HepG2 (cell line): Measurements from ENCODE around the gene CNGA3. TPM values are rescaled to one million over a fixed set of nuclear protein-coding genes. Genes with fewer than 3 reads are reported as not detected.

ENCODE experiments used
- ATAC-seq: fragments of 200-7000 bp; cut with Tn5 transposase; 3 replicates; pipeline ENCODE4 v1.9.1; 2020; ENCODE audit warnings: mild to moderate bottlenecking, moderate library complexity
- BruUV-seq: library from RNA; stranded (reverse); fragments of 400-500 nt; replicated peaks from 2 replicates; lab custom pipeline; 2021; lab: Mats Ljungman, UMichigan
- CTCF ChIA-PET: fragments of 300-600 bp; formaldehyde crosslinking; extraction: SDS; loops from one replicate; lab custom pipeline; 2021; ENCODE audit warnings: low total read pairs, inconsistent platforms, low intra/inter-chr PET ratio; lab: Yijun Ruan, JAX
- POLR2A ChIA-PET: fragments of 350-600 bp; sonication (Branson Sonifier 250); formaldehyde crosslinking; loops from one replicate; lab custom pipeline; 2020; ENCODE audit warnings: antibody characterized with exemption, inconsistent platforms; lab: Yijun Ruan, JAX
- DNase-seq: peaks from one replicate; pipeline ENCODE4 v3.0.0-alpha.2; 2015; ENCODE audit warnings: low spot score
- FAIRE-seq: peaks from 3 replicates; lab custom pipeline; 2011; peaks lifted over from hg19 to GRCh38; lab: Jason Lieb, UNC
- H2AFZ ChIP-seq: one replicate; pipeline ENCODE4 v1.6.1; 2011; ENCODE audit warnings: low read length, inconsistent platforms
- H3K27ac ChIP-seq: fragments of 300-600 bp; 3 replicates; pipeline ENCODE4 v1.8.0; 2011; ENCODE audit warnings: mixed run types, mild to moderate bottlenecking, mixed read lengths, low read length, inconsistent platforms; ENCODE audit not compliant: insufficient read depth; ENCODE audit errors: extremely low read length
- H3K27me3 ChIP-seq, 2 experiments: fragments of 200-600 bp in 1 of 2; 2 replicates in 1 of 2; 3 replicates in 1 of 2; pipeline versions ENCODE4 v1.6.0 to v1.8.0; 2011; ENCODE audit warnings: low read length in 2 of 2, mild to moderate bottlenecking in 2 of 2, moderate library complexity in 2 of 2, inconsistent platforms in 1 of 2; ENCODE audit not compliant: insufficient read depth in 2 of 2, control insufficient read depth in 1 of 2
- H3K36me3 ChIP-seq, 2 experiments: fragments of 200-600 bp in 1 of 2; replicated peaks in 1 of 2; 2 replicates in 1 of 2; 3 replicates in 1 of 2; pipeline versions ENCODE4 v1.5.1 to v1.8.0; 2011; ENCODE audit warnings: low read length in 2 of 2, inconsistent platforms in 1 of 2; ENCODE audit not compliant: insufficient read depth in 2 of 2, control insufficient read depth in 1 of 2
- H3K4me1 ChIP-seq: 2 replicates; pipeline ENCODE4 v1.5.1; 2012; ENCODE audit warnings: low read length, inconsistent platforms; ENCODE audit not compliant: insufficient read depth
- H3K4me2 ChIP-seq: 2 replicates; pipeline ENCODE4 v1.6.0; 2011; ENCODE audit warnings: low read depth, low read length, inconsistent platforms
- H3K4me3 ChIP-seq, 3 experiments: fragments of 200-600 bp in 1 of 3; sonication (generic), shearing (Covaris generic) in 1 of 3; replicated peaks in 1 of 3; 2 replicates each; pipeline ENCODE4 v1.5.1; 2011 to 2016; ENCODE audit warnings: low read length in 3 of 3, inconsistent platforms in 2 of 3, low read depth in 2 of 3, mild to moderate bottlenecking in 2 of 3, control low read depth in 1 of 3, mixed read lengths in 1 of 3; ENCODE audit not compliant: insufficient read depth in 1 of 3
- H3K79me2 ChIP-seq: one replicate; pipeline ENCODE4 v1.6.1; 2011; ENCODE audit warnings: low read length, inconsistent platforms; ENCODE audit not compliant: insufficient read depth
- H3K9ac ChIP-seq: 2 replicates; pipeline ENCODE4 v1.6.0; 2011; ENCODE audit warnings: mild to moderate bottlenecking, low read depth, low read length, inconsistent platforms; ENCODE audit not compliant: insufficient read depth
- H3K9me3 ChIP-seq: 2 replicates; pipeline ENCODE4 v1.5.1; 2012; ENCODE audit warnings: mild to moderate bottlenecking, low read length
- H4K20me1 ChIP-seq: 2 replicates; pipeline ENCODE4 v1.6.0; 2011; ENCODE audit warnings: inconsistent platforms, mild to moderate bottlenecking, low read length, moderate library complexity; ENCODE audit not compliant: insufficient read depth
- ARNT ChIP-seq: fragments of 450-650 bp; IDR thresholded peaks from 2 replicates; pipeline ENCODE4 v1.6.1; 2017
- GLI4 ChIP-seq: sonication (generic); formaldehyde crosslinking; IDR thresholded peaks from 2 replicates; pipeline ENCODE4 v1.5.1; 2020; ENCODE audit warnings: missing genetic modification reagents, mild to moderate bottlenecking, moderate library complexity, borderline replicate concordance
- LRRFIP1 ChIP-seq: sonication (generic); formaldehyde crosslinking; conservative IDR thresholded peaks from 2 replicates; pipeline ENCODE4 v1.4.0; 2020; ENCODE audit warnings: missing genetic modification reagents
- RFX1 ChIP-seq: fragments of 450-650 bp; IDR thresholded peaks from 2 replicates; pipeline ENCODE4 v1.6.1; 2017
- RFX3 ChIP-seq: IDR thresholded peaks from 2 replicates; pipeline ENCODE4 v1.6.1; 2016; ENCODE audit warnings: missing biosample characterization, missing genetic modification reagents
- THAP11 ChIP-seq: IDR thresholded peaks from 2 replicates; pipeline ENCODE4 v1.6.1; 2016; ENCODE audit warnings: missing biosample characterization, missing genetic modification reagents
- WGBS: methylation state at CpG from one replicate; pipeline ENCODE4 v1.1.6; 2017; ENCODE audit warnings: low lambda C conversion rate; 5-methylcytosine and 5-hydroxymethylcytosine counted together
- in situ Hi-C: cut with HindIII; loops from 2 replicates; pipeline ENCODE4 v1.10.0; 2017; ENCODE audit warnings: low pct_unique_long_range_greater_than_20kb; ENCODE audit not compliant: extremely low pct_ligation_motif_present
- intact Hi-C: fragments of 100-400 bp; cut with micrococcal nuclease; formaldehyde crosslinking; loops from one replicate; pipeline ENCODE4 v1.10.0; 2022; ENCODE audit not compliant: unreplicated experiment
- polyA plus RNA-seq, 8 experiments: library from polyadenylated mRNA; depleted of rRNA in 3 of 8; stranded (reverse) in 7 of 8; unstranded in 1 of 8; fragments of >200 nt; fragmentation: Illumina TruSeq in 4 of 8; extraction: Trizol in 4 of 8; gene quantifications; 2 replicates each; pipeline versions ENCODE4 v1.2.1 to v1.2.3, GENCODE V29; 2011 to 2016; ENCODE audit warnings: low read depth in 4 of 8, missing spikeins in 1 of 8, mixed read lengths in 1 of 8; ENCODE audit not compliant: insufficient read depth in 1 of 8
- total RNA-seq, 5 experiments: library from RNA; depleted of rRNA; stranded (reverse); fragments of >200 nt; fragmentation: Illumina TruSeq; extraction: Trizol; gene quantifications; 2 replicates each; pipeline ENCODE4 v1.2.3, GENCODE V29; 2016; ENCODE audit warnings: low read depth in 1 of 5
- TF ChIP-seq, protein P1 (sequence below): sonication (generic); formaldehyde crosslinking; IDR thresholded peaks from 2 replicates; pipeline ENCODE4 v1.5.0; 2020; ENCODE audit warnings: missing genetic modification reagents, mild to moderate bottlenecking, borderline replicate concordance

CNGA3 gene
- total and polyA plus RNA-seq, 2 of the 13 experiments (the other 11 are each of a cell fraction or from before 2014, with no cell fraction given), result not detected

GRCh38 chr2:98348066-98348561 lies 1.9 kb downstream of the CNGA3 start:
- FAIRE-seq (no peak), ATAC-seq (peak; percentile 43; the same call in 1 of the 3 replicates), DNase-seq (no peak)
- Histone ChIP-seq H3K9me3 (no peaks in the 10 kb centered on the region), H3K4me1 (no peaks in the 10 kb centered on the region), H2AFZ (no peak overlapping the region), H3K4me2 (no peak overlapping the region), H4K20me1 (no peaks in the 10 kb centered on the region), H3K27ac (no peak overlapping the region), H3K36me3 (no peaks in the 10 kb centered on the region), H3K9ac (no peak overlapping the region), H3K79me2 (no peaks in the 10 kb centered on the region), H3K4me3 (no peak overlapping the region), H3K27me3 (peaks cover 1 to 46% of the 10 kb centered on the region in 2 experiments; a peak in 4 of 5 replicates)
- intact Hi-C loops, result no loop called here
- TF ChIP-seq, protein P1, sequence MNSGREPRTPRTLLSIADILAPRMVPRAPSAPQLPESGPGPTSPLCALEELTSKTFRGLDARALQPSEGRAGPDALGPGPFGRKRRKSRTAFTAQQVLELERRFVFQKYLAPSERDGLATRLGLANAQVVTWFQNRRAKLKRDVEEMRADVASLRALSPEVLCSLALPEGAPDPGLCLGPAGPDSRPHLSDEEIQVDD, result no peak
- peak; percentile 61 for TF ChIP-seq RFX3 (CRISPR knock-in tag)
- peak; percentile 73 for TF ChIP-seq RFX1
- TF ChIP-seq GLI4 (CRISPR knock-in tag), result no peak
- no peak for TF ChIP-seq THAP11 (CRISPR knock-in tag)
- TF ChIP-seq LRRFIP1 (CRISPR knock-in tag), result no peak
- no peak for TF ChIP-seq ARNT
- WGBS, result 24% methylated on average over 15 of the region's 15 CpGs
- BruUV-seq, result no TSS peak
- CTCF ChIA-PET, result no interaction called here
- POLR2A ChIA-PET, result no interaction called here
- in situ Hi-C loops, result no loop called here
